ENCODE data around the gene SHB.

- TF ChIP-seq, protein P1, sequence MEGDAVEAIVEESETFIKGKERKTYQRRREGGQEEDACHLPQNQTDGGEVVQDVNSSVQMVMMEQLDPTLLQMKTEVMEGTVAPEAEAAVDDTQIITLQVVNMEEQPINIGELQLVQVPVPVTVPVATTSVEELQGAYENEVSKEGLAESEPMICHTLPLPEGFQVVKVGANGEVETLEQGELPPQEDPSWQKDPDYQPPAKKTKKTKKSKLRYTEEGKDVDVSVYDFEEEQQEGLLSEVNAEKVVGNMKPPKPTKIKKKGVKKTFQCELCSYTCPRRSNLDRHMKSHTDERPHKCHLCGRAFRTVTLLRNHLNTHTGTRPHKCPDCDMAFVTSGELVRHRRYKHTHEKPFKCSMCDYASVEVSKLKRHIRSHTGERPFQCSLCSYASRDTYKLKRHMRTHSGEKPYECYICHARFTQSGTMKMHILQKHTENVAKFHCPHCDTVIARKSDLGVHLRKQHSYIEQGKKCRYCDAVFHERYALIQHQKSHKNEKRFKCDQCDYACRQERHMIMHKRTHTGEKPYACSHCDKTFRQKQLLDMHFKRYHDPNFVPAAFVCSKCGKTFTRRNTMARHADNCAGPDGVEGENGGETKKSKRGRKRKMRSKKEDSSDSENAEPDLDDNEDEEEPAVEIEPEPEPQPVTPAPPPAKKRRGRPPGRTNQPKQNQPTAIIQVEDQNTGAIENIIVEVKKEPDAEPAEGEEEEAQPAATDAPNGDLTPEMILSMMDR (IDR thresholded peaks at IDR 0.05): no peak
- no peak for TF ChIP-seq POLR2A (IDR thresholded peaks at IDR 0.05)
Measured at GRCh38 chr9:37966412-37967013, 102.5 kb downstream of the SHB start.
